Neural progenitor cell (in vitro differentiated cells): ENCODE data around the gene PNMA6E. TPM values are rescaled to one million over a fixed set of nuclear protein-coding genes. Genes with fewer than 3 reads are reported as not detected.

ENCODE experiments used
- DNase-seq: peaks from one replicate; pipeline ENCODE4 v3.0.0-alpha.2; 2016; ENCODE audit warnings: low spot score
- H2AFZ ChIP-seq: fragments of 200-600 bp; sonication (generic); replicated peaks from 2 replicates; pipeline ENCODE4 v1.6.1; 2016; ENCODE audit warnings: antibody characterized with exemption
- H3F3A ChIP-seq: fragments of 200-600 bp; sonication (generic); 2 replicates; pipeline ENCODE4 v1.6.1; 2016; ENCODE audit warnings: antibody characterized with exemption, low read depth
- H3K27ac ChIP-seq: fragments of 200-600 bp; sonication (generic); 2 replicates; pipeline ENCODE4 v1.5.1; 2016; ENCODE audit warnings: mild to moderate bottlenecking
- H3K27me3 ChIP-seq: fragments of 200-600 bp; sonication (generic); 2 replicates; pipeline ENCODE4 v1.6.1; 2016; ENCODE audit warnings: mild to moderate bottlenecking, moderate library complexity
- H3K36me3 ChIP-seq: fragments of 200-600 bp; sonication (generic); 2 replicates; pipeline ENCODE4 v1.5.1; 2016
- H3K4me1 ChIP-seq: fragments of 200-600 bp; sonication (generic); 2 replicates; pipeline ENCODE4 v1.6.1; 2016; ENCODE audit warnings: mixed run types
- H3K4me2 ChIP-seq: fragments of 200-600 bp; sonication (generic); 2 replicates; pipeline ENCODE4 v1.6.1; 2016
- H3K4me3 ChIP-seq: fragments of 200-600 bp; sonication (generic); 2 replicates; pipeline ENCODE4 v1.5.1; 2016
- H3K79me2 ChIP-seq: fragments of 200-600 bp; sonication (generic); 2 replicates; pipeline ENCODE4 v1.6.1; 2016; ENCODE audit warnings: low read depth
- H3K9ac ChIP-seq: fragments of 200-600 bp; sonication (generic); 2 replicates; pipeline ENCODE4 v1.6.1; 2016
- H3K9me3 ChIP-seq: fragments of 200-600 bp; sonication (generic); 2 replicates; pipeline ENCODE4 v1.5.1; 2016; ENCODE audit warnings: low read depth
- H4K20me1 ChIP-seq: fragments of 200-600 bp; sonication (generic); 2 replicates; pipeline ENCODE4 v1.6.1; 2016; ENCODE audit warnings: low read depth
- H3K27ac Mint-ChIP-seq: 3 replicates; pipeline ENCODE4 v1.8.0; 2021; ENCODE audit warnings: mixed read lengths
- H3K27me3 Mint-ChIP-seq: 2 replicates; pipeline ENCODE4 v1.8.0; 2022; ENCODE audit warnings: low read depth, mild to moderate bottlenecking, inconsistent platforms, moderate library complexity, mixed read lengths; ENCODE audit not compliant: insufficient read depth
- H3K36me3 Mint-ChIP-seq: 3 replicates; pipeline ENCODE4 v1.8.0; 2021; ENCODE audit warnings: mixed read lengths
- H3K4me1 Mint-ChIP-seq: 3 replicates; pipeline ENCODE4 v1.8.0; 2021; ENCODE audit warnings: mixed read lengths
- H3K4me3 Mint-ChIP-seq: 3 replicates; pipeline ENCODE4 v1.8.0; 2021; ENCODE audit warnings: mild to moderate bottlenecking, moderate library complexity, mixed read lengths
- H3K9me3 Mint-ChIP-seq: 3 replicates; pipeline ENCODE4 v1.8.0; 2020; ENCODE audit warnings: mixed read lengths
- EZH2 ChIP-seq: fragments of 200-600 bp; sonication (generic); IDR thresholded peaks from 2 replicates; pipeline ENCODE4 v1.6.1; 2017; ENCODE audit warnings: antibody characterized with exemption, mild to moderate bottlenecking, moderate library complexity
- EZH2phosphoT487 ChIP-seq: fragments of 200-600 bp; sonication (generic); IDR thresholded peaks from 2 replicates; pipeline ENCODE4 v1.6.1; 2017; ENCODE audit warnings: antibody characterized with exemption
- total RNA-seq: library from RNA; depleted of rRNA; stranded (reverse); fragments of >200 nt; gene quantifications from 2 replicates; pipeline ENCODE4 v1.2.3, GENCODE V29; 2015; ENCODE audit warnings: low replicate concordance
- TF ChIP-seq, protein P1 (sequence below): fragments of 200-600 bp; sonication (generic); IDR thresholded peaks from 2 replicates; pipeline ENCODE4 v1.5.1; 2017; ENCODE audit warnings: antibody characterized with exemption, mild to moderate bottlenecking

Gene PNMA6E
- total RNA-seq, 1 donor from 2014 or later = not detected

DNA sequence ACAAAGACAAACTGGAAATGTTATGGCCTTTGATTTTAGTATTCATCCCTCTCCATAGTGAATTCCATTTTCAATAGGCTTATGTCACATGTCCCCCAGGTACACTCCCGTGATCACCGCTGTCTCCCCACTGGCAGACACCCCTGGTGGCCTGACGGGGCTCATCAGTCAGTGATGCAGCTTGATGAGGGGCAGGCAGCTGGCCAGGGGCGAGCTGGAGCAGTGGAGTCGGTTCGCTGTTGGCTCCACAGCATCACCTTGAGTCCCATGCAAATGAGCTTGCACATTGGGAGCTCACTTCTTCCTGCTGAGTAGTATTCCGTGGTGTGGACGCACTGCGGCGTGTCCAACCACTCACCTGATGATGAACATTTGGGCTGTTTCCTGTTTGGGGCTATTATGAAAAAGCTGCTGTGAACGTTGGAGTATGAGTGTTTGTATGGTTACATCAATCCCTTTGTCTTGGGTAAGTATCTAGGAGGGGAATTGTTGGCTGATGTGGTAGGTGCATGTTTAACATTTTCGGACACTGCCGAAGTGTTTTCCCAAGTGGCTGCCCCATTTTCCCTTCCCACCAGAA, 39.5 kb upstream of the PNMA6E start:
- H3K4me3 ChIP-seq = no peak overlapping the region
- H3K4me1 Mint-ChIP-seq = no peaks in the 10 kb centered on the region
- peaks cover 2% of the 10 kb centered on the region for H3K27me3 Mint-ChIP-seq

DNA sequence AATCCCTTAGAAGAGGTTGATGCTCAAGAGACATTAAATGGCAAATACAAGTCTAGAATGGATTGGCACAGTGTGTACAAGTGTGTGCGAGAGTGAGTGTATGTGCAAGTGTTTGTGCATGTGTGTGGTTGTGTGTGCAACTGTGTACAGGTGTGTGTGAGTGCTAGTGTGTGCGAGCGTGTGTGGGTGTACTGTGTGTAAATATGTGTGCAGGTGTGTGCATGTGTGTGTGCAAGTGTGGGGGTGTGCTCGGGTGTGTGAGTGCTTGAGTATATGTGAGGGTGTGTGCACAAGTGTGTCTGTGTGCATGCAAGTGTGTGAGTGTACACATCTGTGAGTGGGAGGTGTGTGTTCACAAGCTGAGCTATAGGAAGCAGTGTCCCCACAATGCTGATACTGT, 38.8 kb upstream of the PNMA6E start:
- no peaks in the 10 kb centered on the region for H3K9me3 ChIP-seq
- TF ChIP-seq, protein P1, sequence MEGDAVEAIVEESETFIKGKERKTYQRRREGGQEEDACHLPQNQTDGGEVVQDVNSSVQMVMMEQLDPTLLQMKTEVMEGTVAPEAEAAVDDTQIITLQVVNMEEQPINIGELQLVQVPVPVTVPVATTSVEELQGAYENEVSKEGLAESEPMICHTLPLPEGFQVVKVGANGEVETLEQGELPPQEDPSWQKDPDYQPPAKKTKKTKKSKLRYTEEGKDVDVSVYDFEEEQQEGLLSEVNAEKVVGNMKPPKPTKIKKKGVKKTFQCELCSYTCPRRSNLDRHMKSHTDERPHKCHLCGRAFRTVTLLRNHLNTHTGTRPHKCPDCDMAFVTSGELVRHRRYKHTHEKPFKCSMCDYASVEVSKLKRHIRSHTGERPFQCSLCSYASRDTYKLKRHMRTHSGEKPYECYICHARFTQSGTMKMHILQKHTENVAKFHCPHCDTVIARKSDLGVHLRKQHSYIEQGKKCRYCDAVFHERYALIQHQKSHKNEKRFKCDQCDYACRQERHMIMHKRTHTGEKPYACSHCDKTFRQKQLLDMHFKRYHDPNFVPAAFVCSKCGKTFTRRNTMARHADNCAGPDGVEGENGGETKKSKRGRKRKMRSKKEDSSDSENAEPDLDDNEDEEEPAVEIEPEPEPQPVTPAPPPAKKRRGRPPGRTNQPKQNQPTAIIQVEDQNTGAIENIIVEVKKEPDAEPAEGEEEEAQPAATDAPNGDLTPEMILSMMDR = no peak
- TF ChIP-seq EZH2 (no peak), EZH2phosphoT487 (no peak)
- H3K9ac ChIP-seq = no peak overlapping the region
- no peaks in the 10 kb centered on the region for H4K20me1 ChIP-seq
- no peaks in the 10 kb centered on the region for H3K27me3 ChIP-seq
- DNase-seq = no peak
- H3K4me1 Mint-ChIP-seq = no peaks in the 10 kb centered on the region
- H3K4me3 Mint-ChIP-seq = no peak overlapping the region
- no peak overlapping the region for H3K27ac Mint-ChIP-seq
- H3K27me3 Mint-ChIP-seq = peaks cover 2% of the 10 kb centered on the region
- H2AFZ ChIP-seq = no peak overlapping the region
- no peak overlapping the region for H3K4me2 ChIP-seq
- no peaks in the 10 kb centered on the region for H3K79me2 ChIP-seq
- H3K9me3 Mint-ChIP-seq = peaks cover 8% of the 10 kb centered on the region
- no peaks in the 10 kb centered on the region for H3K4me1 ChIP-seq
- H3F3A ChIP-seq = no peaks in the 10 kb centered on the region
- no peak overlapping the region for H3K4me3 ChIP-seq
- H3K36me3 Mint-ChIP-seq = no peaks in the 10 kb centered on the region
- no peaks in the 10 kb centered on the region for H3K36me3 ChIP-seq
- H3K27ac ChIP-seq = no peak overlapping the region

More for the DNA sequence above, 39.5 kb upstream of the PNMA6E start:
- Histone ChIP-seq H3K36me3 (no peaks in the 10 kb centered on the region), H3K4me1 (no peaks in the 10 kb centered on the region), H3K27me3 (no peaks in the 10 kb centered on the region), H3K9me3 (no peaks in the 10 kb centered on the region), H2AFZ (no peak overlapping the region), H3K4me2 (no peak overlapping the region), H3K79me2 (no peaks in the 10 kb centered on the region), H3K9ac (no peak overlapping the region), H3K27ac (no peak overlapping the region), H3F3A (no peaks in the 10 kb centered on the region), H4K20me1 (no peaks in the 10 kb centered on the region)
- TF ChIP-seq, protein P1 = no peak
- TF ChIP-seq EZH2 (no peak), EZH2phosphoT487 (no peak)
- no peak for DNase-seq
- Mint-ChIP-seq H3K9me3 (peaks cover 8% of the 10 kb centered on the region), H3K27ac (no peak overlapping the region), H3K36me3 (no peaks in the 10 kb centered on the region), H3K4me3 (no peak overlapping the region)

DNA sequence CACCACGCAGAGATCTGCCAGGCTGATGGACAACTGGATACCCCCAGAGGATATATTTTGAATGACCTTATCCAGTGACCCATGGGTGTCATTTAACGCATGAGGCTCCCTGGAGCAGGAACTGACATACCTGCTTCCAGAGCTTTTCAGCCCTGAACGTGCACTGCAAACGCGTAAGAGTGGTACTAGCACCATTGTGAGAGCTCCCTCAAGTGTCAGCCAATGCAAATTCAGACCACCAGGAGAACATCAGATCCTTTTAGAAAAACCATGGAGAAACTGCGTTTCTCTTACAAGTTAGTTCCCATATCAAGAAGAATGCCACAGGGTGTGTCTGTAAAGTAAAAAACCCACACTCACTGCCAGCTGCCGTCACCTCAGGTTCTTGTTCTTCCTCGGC, 37.4 kb upstream of the PNMA6E start:
- no peaks in the 10 kb centered on the region for H3K27me3 ChIP-seq
- H2AFZ ChIP-seq = no peak overlapping the region
- H3K79me2 ChIP-seq = no peaks in the 10 kb centered on the region
- H3K4me2 ChIP-seq = no peak overlapping the region
- H3K36me3 ChIP-seq = no peaks in the 10 kb centered on the region
- no peaks in the 10 kb centered on the region for H3K4me1 ChIP-seq
- H3K4me1 Mint-ChIP-seq = no peaks in the 10 kb centered on the region
- no peaks in the 10 kb centered on the region for H4K20me1 ChIP-seq
- no peaks in the 10 kb centered on the region for H3K9me3 ChIP-seq
- H3K27ac Mint-ChIP-seq = no peak overlapping the region
- no peak overlapping the region for H3K4me3 Mint-ChIP-seq
- no peak overlapping the region for H3K27ac ChIP-seq
- no peaks in the 10 kb centered on the region for H3K36me3 Mint-ChIP-seq
- no peak overlapping the region for H3K4me3 ChIP-seq
- no peak overlapping the region for H3K9ac ChIP-seq
- peaks cover 3% of the 10 kb centered on the region for H3K27me3 Mint-ChIP-seq
- no peaks in the 10 kb centered on the region for H3F3A ChIP-seq
- TF ChIP-seq EZH2phosphoT487 (no peak), EZH2 (no peak)
- TF ChIP-seq, protein P1 = peak; percentile 46
- H3K9me3 Mint-ChIP-seq = peaks cover 7% of the 10 kb centered on the region
- peak; percentile 44 for DNase-seq
